Liver (tissue), 9 donors: ENCODE measurements around the gene CHST13. TPM values are rescaled to one million over a fixed set of nuclear protein-coding genes. Genes with fewer than 3 reads are reported as not detected.

Experiments used
- DNase-seq: peaks from one replicate; pipeline ENCODE4 v3.0.0-alpha.2; 2017; ENCODE audit warnings: low spot score
- H3K27ac ChIP-seq, 2 donors: one replicate each; pipeline ENCODE4 v1.7.0; 2013; ENCODE audit warnings: inconsistent platforms in 2 of 2, low read length in 2 of 2, control low read depth in 1 of 2, low read depth in 1 of 2, mild to moderate bottlenecking in 1 of 2
- H3K27me3 ChIP-seq, 4 donors: one replicate each; pipeline versions ENCODE4 v1.6.1 to v1.7.0; 2013; ENCODE audit warnings: low read length in 3 of 4, inconsistent platforms in 1 of 4, mild to moderate bottlenecking in 1 of 4, moderate library complexity in 1 of 4; ENCODE audit not compliant: control insufficient read depth in 4 of 4, insufficient read depth in 4 of 4
- H3K36me3 ChIP-seq, 4 donors: one replicate each; pipeline versions ENCODE4 v1.6.1 to v1.7.0; 2013; ENCODE audit warnings: low read length in 3 of 4, mild to moderate bottlenecking in 3 of 4, low read depth in 1 of 4, moderate library complexity in 1 of 4; ENCODE audit not compliant: control insufficient read depth in 4 of 4, insufficient read depth in 3 of 4
- H3K4me1 ChIP-seq, 4 donors: one replicate each; pipeline versions ENCODE4 v1.6.1 to v1.7.0; 2013; ENCODE audit warnings: low read length in 3 of 4, mild to moderate bottlenecking in 3 of 4, moderate library complexity in 1 of 4; ENCODE audit not compliant: control insufficient read depth in 4 of 4, insufficient read depth in 4 of 4
- H3K4me3 ChIP-seq, 3 donors: one replicate each; pipeline versions ENCODE4 v1.6.1 to v1.7.0; 2013; ENCODE audit warnings: low read length in 3 of 3, control low read depth in 1 of 3, low read depth in 1 of 3, mild to moderate bottlenecking in 1 of 3
- H3K9ac ChIP-seq, 2 donors: one replicate each; pipeline ENCODE4 v1.7.0; 2013; ENCODE audit warnings: low read length in 2 of 2, mild to moderate bottlenecking in 2 of 2, moderate library complexity in 2 of 2, control low read depth in 1 of 2, low read depth in 1 of 2
- H3K9me3 ChIP-seq, 4 donors: one replicate each; pipeline versions ENCODE4 v1.6.1 to v1.7.0; 2013; ENCODE audit warnings: low read length in 3 of 4; ENCODE audit not compliant: control insufficient read depth in 4 of 4
- ATF3 ChIP-seq: IDR thresholded peaks from 2 replicates; pipeline ENCODE4 v1.6.1; 2016; ENCODE audit warnings: antibody characterized with exemption
- CTCF ChIP-seq: fragments of 150-350 bp; IDR thresholded peaks from 2 replicates; pipeline ENCODE4 v1.5.1; 2017; ENCODE audit warnings: improper control_type of control experiment, low read depth, low read length; ENCODE audit not compliant: missing input control
- EGR1 ChIP-seq, 2 donors: IDR thresholded peaks; 2 replicates each; pipeline ENCODE4 v1.6.1; 2016 to 2018; ENCODE audit warnings: antibody characterized with exemption in 2 of 2, low read depth in 2 of 2
- FOXA1 ChIP-seq: IDR thresholded peaks from 2 replicates; pipeline ENCODE4 v1.6.1; 2016; ENCODE audit warnings: antibody characterized with exemption
- FOXA2 ChIP-seq: IDR thresholded peaks from 2 replicates; pipeline ENCODE4 v1.6.1; 2016; ENCODE audit warnings: antibody characterized with exemption
- GABPA ChIP-seq, 2 donors: IDR thresholded peaks in 1 of 2; conservative IDR thresholded peaks in 1 of 2; 2 replicates each; pipeline ENCODE4 v1.6.1; 2016; ENCODE audit warnings: antibody characterized with exemption in 2 of 2, mild to moderate bottlenecking in 1 of 2, moderate library complexity in 1 of 2
- HNF4A ChIP-seq, 2 donors: conservative IDR thresholded peaks; 2 replicates each; pipeline ENCODE4 v1.6.1; 2016; ENCODE audit warnings: antibody characterized with exemption in 2 of 2, mild to moderate bottlenecking in 2 of 2
- JUND ChIP-seq, 2 donors: IDR thresholded peaks; 2 replicates each; pipeline ENCODE4 v1.6.1; 2016; ENCODE audit warnings: antibody characterized with exemption in 2 of 2
- MAX ChIP-seq: IDR thresholded peaks from 2 replicates; pipeline ENCODE4 v1.6.1; 2016; ENCODE audit warnings: antibody characterized with exemption
- NR2F2 ChIP-seq: IDR thresholded peaks from 2 replicates; pipeline ENCODE4 v1.6.1; 2016; ENCODE audit warnings: antibody characterized with exemption
- REST ChIP-seq: IDR thresholded peaks from 2 replicates; pipeline ENCODE4 v1.6.1; 2016; ENCODE audit warnings: antibody characterized with exemption, mild to moderate bottlenecking
- RXRA ChIP-seq, 2 donors: IDR thresholded peaks; 2 replicates each; pipeline ENCODE4 v1.6.1; 2017 to 2018; ENCODE audit warnings: antibody characterized with exemption in 2 of 2, mild to moderate bottlenecking in 1 of 2
- SP1 ChIP-seq: IDR thresholded peaks from 2 replicates; pipeline ENCODE4 v1.6.1; 2018; ENCODE audit warnings: antibody characterized with exemption, mild to moderate bottlenecking
- TAF1 ChIP-seq: conservative IDR thresholded peaks from 2 replicates; pipeline ENCODE4 v1.6.1; 2016; ENCODE audit warnings: antibody characterized with exemption, mild to moderate bottlenecking
- YY1 ChIP-seq: IDR thresholded peaks from 2 replicates; pipeline ENCODE4 v1.6.1; 2016; ENCODE audit warnings: antibody characterized with exemption, mild to moderate bottlenecking
- WGBS: extraction: QIAGEN DNeasy Blood & Tissue Kit; methylation state at CpG from one replicate; pipeline ENCODE4 v1.1.7; 2013; 5-methylcytosine and 5-hydroxymethylcytosine counted together
- polyA plus RNA-seq, 2 donors: library from polyadenylated mRNA; stranded (reverse) in 1 of 2; unstranded in 1 of 2; fragments of 200-250 nt in 1 of 2; fragments of >200 nt in 1 of 2; fragmentation: Nextera tagmentation in 1 of 2; extraction: Ambion mirVana in 1 of 2; gene quantifications; one replicate each; pipeline versions ENCODE4 v1.2.1 to v1.2.3, GENCODE V29; 2013 to 2015
- total RNA-seq, 2 donors: library from RNA; depleted of rRNA; stranded (reverse); fragments of >200 nt; gene quantifications; one replicate each; pipeline ENCODE4 v1.2.3, GENCODE V29; 2014
- donor health status: healthy.
- donor health status: healthy.
- donor health status: healthy.
- donor health status: healthy.
- donor health status: healthy.

The CHST13 gene
- total and polyA plus RNA-seq, 4 donors, result 19.7 to 39.1 (median 25.2) TPM

- H3K36me3 ChIP-seq, result no peaks in the 10 kb centered on the region
- no peaks in the 10 kb centered on the region for H3K4me1 ChIP-seq
- DNase-seq, result no peak
- 93% methylated on average over 3 of the region's 3 CpGs for WGBS
- no peak for TF ChIP-seq JUND (IDR thresholded peaks at IDR 0.05)
- TF ChIP-seq REST, result no peak
- TF ChIP-seq FOXA2, result no peak
- no peak for TF ChIP-seq ATF3
- TF ChIP-seq RXRA (IDR thresholded peaks at IDR 0.05), result no peak
- no peak for TF ChIP-seq EGR1 (IDR thresholded peaks at IDR 0.05; ENCODE audit: low read depth in 2 of 2)
- TF ChIP-seq GABPA (IDR thresholded peaks at IDR 0.05 in 1 of 2, conservative IDR thresholded peaks at IDR 0.05 in 1 of 2), result no peak
- TF ChIP-seq YY1, result no peak
- TF ChIP-seq CTCF, result no peak
- no peak for TF ChIP-seq MAX
- no peak for TF ChIP-seq NR2F2
- TF ChIP-seq FOXA1, result no peak
- no peak for TF ChIP-seq SP1
- H3K9me3 ChIP-seq, result no peaks in the 10 kb centered on the region
- H3K27me3 ChIP-seq, result no peaks in the 10 kb centered on the region
- H3K27ac ChIP-seq, result no peak overlapping the region
- no peak overlapping the region for H3K9ac ChIP-seq
- no peak overlapping the region for H3K4me3 ChIP-seq
Observed at GRCh38 chr3:126568776-126569342, 44.9 kb downstream of the CHST13 start.

GRCh38 chr3:126569390-126569975 lies 45.5 kb downstream of the CHST13 start:
- DNase-seq, result no peak
- no peak for TF ChIP-seq HNF4A (conservative IDR thresholded peaks at IDR 0.05)
- no peak for TF ChIP-seq RXRA (IDR thresholded peaks at IDR 0.05)
- no peak for TF ChIP-seq TAF1
- TF ChIP-seq JUND (IDR thresholded peaks at IDR 0.05), result no peak
- Histone ChIP-seq H3K9me3 (no peaks in the 10 kb centered on the region), H3K27me3 (no peaks in the 10 kb centered on the region), H3K27ac (no peak overlapping the region), H3K36me3 (no peaks in the 10 kb centered on the region), H3K4me3 (no peak overlapping the region), H3K9ac (no peak overlapping the region), H3K4me1 (no peaks in the 10 kb centered on the region)
- WGBS, result 88% methylated on average over 9 of the region's 9 CpGs
